IMR-90 (cell line): Measurements from ENCODE around the gene MMP20. TPM values are rescaled to one million over a fixed set of nuclear protein-coding genes. Genes with fewer than 3 reads are reported as not detected.

ENCODE experiments used
- ATAC-seq: fragments of 200-7000 bp; cut with Tn5 transposase; 2 replicates; pipeline ENCODE4 v1.9.1; 2020; ENCODE audit warnings: low read depth, mild to moderate bottlenecking, moderate library complexity
- BruUV-seq: library from RNA; stranded (reverse); fragments of 400-500 nt; replicated peaks from 2 replicates; lab custom pipeline; 2021; lab: Mats Ljungman, UMichigan
- CTCF ChIA-PET: fragments of 300-600 bp; formaldehyde crosslinking; extraction: SDS; loops from one replicate; lab custom pipeline; 2021; ENCODE audit warnings: antibody characterized with exemption; lab: Yijun Ruan, JAX
- POLR2A ChIA-PET: fragments of 300-600 bp; sonication (Branson Sonifier 250); formaldehyde crosslinking; loops from one replicate; lab custom pipeline; 2022; ENCODE audit warnings: antibody characterized with exemption; ENCODE audit not compliant: unreplicated experiment; lab: Charles Lee
- DNase-seq: peaks from one replicate; pipeline ENCODE4 v3.0.0; 2013
- H2AFZ ChIP-seq: replicated peaks from 2 replicates; pipeline ENCODE3; 2013; ENCODE audit warnings: low read length, mild to moderate bottlenecking; ENCODE audit not compliant: poor library complexity
- H2AK5ac ChIP-seq: 2 replicates; pipeline ENCODE4 v1.6.1; 2013; ENCODE audit warnings: low read depth, low read length, inconsistent platforms
- H2AK9ac ChIP-seq: replicated peaks from 2 replicates; pipeline ENCODE3; 2013; ENCODE audit warnings: mild to moderate bottlenecking, low read depth, low read length, moderate library complexity; ENCODE audit not compliant: poor library complexity
- H2BK120ac ChIP-seq: 2 replicates; pipeline ENCODE4 v1.6.1; 2013; ENCODE audit warnings: low read depth, low read length, inconsistent platforms
- H2BK15ac ChIP-seq: 3 replicates; pipeline ENCODE4 v1.6.1; 2013; ENCODE audit warnings: low read depth, low read length, inconsistent platforms
- H2BK20ac ChIP-seq: 2 replicates; pipeline ENCODE4 v1.6.1; 2013; ENCODE audit warnings: low read depth, mild to moderate bottlenecking, inconsistent platforms, low read length, moderate library complexity
- H2BK5ac ChIP-seq: 2 replicates; pipeline ENCODE4 v1.6.1; 2013; ENCODE audit warnings: mild to moderate bottlenecking, low read depth, low read length, inconsistent platforms; ENCODE audit not compliant: poor library complexity, severe bottlenecking
- H3K14ac ChIP-seq: replicated peaks from 2 replicates; pipeline ENCODE4 v1.6.1; 2013; ENCODE audit warnings: low read depth, low read length, inconsistent platforms
- H3K18ac ChIP-seq: 2 replicates; pipeline ENCODE4 v1.6.1; 2013; ENCODE audit warnings: low read depth, low read length, control low read depth
- H3K23ac ChIP-seq: 2 replicates; pipeline ENCODE4 v1.6.1; 2013; ENCODE audit warnings: low read depth, low read length, inconsistent platforms
- H3K27ac ChIP-seq: 2 replicates; pipeline ENCODE4 v1.5.1; 2013; ENCODE audit warnings: mild to moderate bottlenecking, control low read depth, low read length; ENCODE audit not compliant: insufficient read depth
- H3K27me3 ChIP-seq: 2 replicates; pipeline ENCODE4 v1.6.1; 2013; ENCODE audit warnings: low read length; ENCODE audit not compliant: control insufficient read depth, insufficient read depth
- H3K36me3 ChIP-seq: 2 replicates; pipeline ENCODE4 v1.6.1; 2013; ENCODE audit warnings: low read length, mixed read lengths; ENCODE audit not compliant: control insufficient read depth, insufficient read depth
- H3K4ac ChIP-seq: 2 replicates; pipeline ENCODE4 v1.6.1; 2013; ENCODE audit warnings: low read depth, low read length, inconsistent platforms
- H3K4me1 ChIP-seq: 2 replicates; pipeline ENCODE4 v1.6.1; 2013; ENCODE audit warnings: low read length, mixed read lengths; ENCODE audit not compliant: control insufficient read depth, insufficient read depth
- H3K4me2 ChIP-seq: 2 replicates; pipeline ENCODE4 v1.6.1; 2013; ENCODE audit warnings: low read depth, mild to moderate bottlenecking, control low read depth, low read length, moderate library complexity
- H3K4me3 ChIP-seq: 2 replicates; pipeline ENCODE4 v1.5.1; 2013; ENCODE audit warnings: low read depth, mild to moderate bottlenecking, control low read depth, low read length, moderate library complexity; ENCODE audit not compliant: insufficient read depth
- H3K56ac ChIP-seq: 2 replicates; pipeline ENCODE4 v1.6.1; 2013; ENCODE audit warnings: low read length, inconsistent platforms; ENCODE audit not compliant: insufficient read depth; ENCODE audit errors: extremely low read depth
- H3K79me1 ChIP-seq, 2 experiments: 2 replicates each; pipeline ENCODE4 v1.6.1; 2013; ENCODE audit warnings: low read length in 2 of 2, inconsistent platforms in 1 of 2, low read depth in 1 of 2
- H3K9ac ChIP-seq: 2 replicates; pipeline ENCODE4 v1.6.1; 2013; ENCODE audit warnings: low read depth, low read length, control low read depth
- H3K9me1 ChIP-seq: 2 replicates; pipeline ENCODE4 v1.6.1; 2013; ENCODE audit warnings: low read length, inconsistent platforms; ENCODE audit not compliant: insufficient read depth
- H3K9me3 ChIP-seq: 2 replicates; pipeline ENCODE4 v1.6.1; 2013; ENCODE audit warnings: low read length; ENCODE audit not compliant: control insufficient read depth, insufficient read depth
- H4K20me1 ChIP-seq: 2 replicates; pipeline ENCODE4 v1.6.1; 2013; ENCODE audit warnings: low read length, inconsistent platforms; ENCODE audit not compliant: insufficient read depth
- H4K5ac ChIP-seq: 2 replicates; pipeline ENCODE4 v1.6.1; 2013; ENCODE audit warnings: mild to moderate bottlenecking, low read depth, low read length, control low read depth
- H4K8ac ChIP-seq, 2 experiments: 2 replicates each; pipeline ENCODE4 v1.6.1; 2013; ENCODE audit warnings: low read depth in 2 of 2, low read length in 2 of 2, control low read depth in 1 of 2, inconsistent platforms in 1 of 2
- H4K91ac ChIP-seq: 2 replicates; pipeline ENCODE4 v1.6.1; 2013; ENCODE audit warnings: low read depth, low read length, inconsistent platforms; ENCODE audit not compliant: insufficient read depth
- BHLHE40 ChIP-seq: fragments of 150-350 bp; IDR thresholded peaks from 2 replicates; pipeline ENCODE4 v1.6.1; 2016; ENCODE audit warnings: mild to moderate bottlenecking, low read depth, low read length
- CEBPB ChIP-seq: IDR thresholded peaks from 2 replicates; pipeline ENCODE4 v1.6.1; 2012; ENCODE audit warnings: low read depth, low read length, improper control_type of control experiment
- CHD1 ChIP-seq: IDR thresholded peaks from 2 replicates; pipeline ENCODE4 v1.6.1; 2012; ENCODE audit warnings: low read depth, low read length, improper control_type of control experiment
- CTCF ChIP-seq: conservative IDR thresholded peaks from 2 replicates; pipeline ENCODE4 v1.5.1; 2012; ENCODE audit warnings: mild to moderate bottlenecking, low read depth, low read length, improper control_type of control experiment
- ELK1 ChIP-seq: fragments of 150-350 bp; IDR thresholded peaks from 2 replicates; pipeline ENCODE4 v1.6.1; 2016; ENCODE audit warnings: low read depth, mild to moderate bottlenecking, low read length, moderate library complexity, borderline replicate concordance
- FOS ChIP-seq: fragments of 150-350 bp; IDR thresholded peaks from 2 replicates; pipeline ENCODE4 v1.6.1; 2016; ENCODE audit warnings: low read depth, low read length
- MAFK ChIP-seq: IDR thresholded peaks from 2 replicates; pipeline ENCODE4 v1.6.1; 2012; ENCODE audit warnings: low read depth, low read length, improper control_type of control experiment
- MAZ ChIP-seq: IDR thresholded peaks from 2 replicates; pipeline ENCODE4 v1.6.1; 2012; ENCODE audit warnings: low read depth, mild to moderate bottlenecking, low read length, improper control_type of control experiment, moderate library complexity, borderline replicate concordance
- MXI1 ChIP-seq: IDR thresholded peaks from 2 replicates; pipeline ENCODE4 v1.6.1; 2012; ENCODE audit warnings: low read depth, mild to moderate bottlenecking, low read length, moderate library complexity, borderline replicate concordance
- NFE2L2 ChIP-seq: fragments of 150-350 bp; IDR thresholded peaks from 2 replicates; pipeline ENCODE4 v1.6.1; 2016; ENCODE audit warnings: low read depth, mild to moderate bottlenecking, low read length
- POLR2A ChIP-seq: IDR thresholded peaks from 2 replicates; pipeline ENCODE4 v1.6.1; 2012; ENCODE audit warnings: mild to moderate bottlenecking, low read depth, low read length
- RAD21 ChIP-seq: IDR thresholded peaks from 2 replicates; pipeline ENCODE4 v1.6.1; 2012; ENCODE audit warnings: low read length, improper control_type of control experiment
- RCOR1 ChIP-seq: IDR thresholded peaks from 2 replicates; pipeline ENCODE4 v1.6.1; 2012; ENCODE audit warnings: mild to moderate bottlenecking, low read length, improper control_type of control experiment; ENCODE audit not compliant: insufficient replicate concordance
- RFX5 ChIP-seq: IDR thresholded peaks from 2 replicates; pipeline ENCODE4 v1.8.0; 2012; ENCODE audit warnings: low read depth, mild to moderate bottlenecking, low read length, moderate library complexity
- SMC3 ChIP-seq: fragments of 150-350 bp; IDR thresholded peaks from 2 replicates; pipeline ENCODE4 v1.6.1; 2016; ENCODE audit warnings: low read depth, mild to moderate bottlenecking, antibody characterized with exemption, low read length, moderate library complexity
- WGBS, 2 experiments: methylation state at CpG; one replicate each; pipeline versions ENCODE4 v1.1.5 to v1.1.7; 2013; ENCODE audit warnings: missing lambda C conversion rate in 2 of 2; ENCODE audit not compliant: insufficient read length in 1 of 2; ENCODE audit errors: extremely low coverage in 2 of 2; 5-methylcytosine and 5-hydroxymethylcytosine counted together
- dilution Hi-C: fragments of 300-500 bp; cut with HindIII; formaldehyde crosslinking; loops from one replicate; pipeline ENCODE4 v1.14.3; 2018; ENCODE audit warnings: low sequenced_read_pairs; ENCODE audit not compliant: unreplicated experiment
- in situ Hi-C: fragments of 300-500 bp; cut with MboI; formaldehyde crosslinking; loops from 3 replicates; pipeline ENCODE4 v1.14.3; 2019; ENCODE audit warnings: low sequenced_read_pairs, inconsistent platforms, mixed read lengths
- intact Hi-C: fragments of 100-400 bp; cut with micrococcal nuclease; formaldehyde crosslinking; loops from 2 replicates; pipeline ENCODE4 v1.10.0; 2022
- polyA plus RNA-seq, 3 experiments: library from polyadenylated mRNA; depleted of rRNA; stranded (reverse); fragments of >200 nt; gene quantifications; 2 replicates each; pipeline ENCODE4 v1.2.3, GENCODE V29; 2012; ENCODE audit warnings: low replicate concordance in 1 of 3
- total RNA-seq: library from RNA; depleted of rRNA; stranded (reverse); fragments of >200 nt; gene quantifications from 2 replicates; pipeline ENCODE4 v1.2.3, GENCODE V29; 2012
- TF ChIP-seq, protein P1 (sequence below): fragments of 150-350 bp; IDR thresholded peaks from 2 replicates; pipeline ENCODE4 v1.6.1; 2017; ENCODE audit warnings: mild to moderate bottlenecking, antibody characterized with exemption, low read length, low read depth

The MMP20 gene
- total and polyA plus RNA-seq, 2 of the 4 experiments (the other 2 are of a cell fraction) = not detected

GRCh38 chr11:102527684-102528083 is 97.4 kb downstream of the MMP20 start:
- no peak overlapping the region for H2BK5ac ChIP-seq
- no peak overlapping the region for H3K18ac ChIP-seq
- no peak overlapping the region for H2BK20ac ChIP-seq
- no peak overlapping the region for H3K27ac ChIP-seq
- no peak overlapping the region for H3K23ac ChIP-seq
- no peak overlapping the region for H3K9ac ChIP-seq
- dilution Hi-C loops (no loop called here), intact Hi-C loops (no loop called here), in situ Hi-C loops (no loop called here)
- H3K14ac ChIP-seq = no peak overlapping the region
- no peak overlapping the region for H2AK5ac ChIP-seq
- H4K8ac ChIP-seq = no peak overlapping the region
- no peaks in the 10 kb centered on the region for H3K36me3 ChIP-seq
- BruUV-seq = no TSS peak
- no peaks in the 10 kb centered on the region; the same call in 1 of the 2 replicates for H3K27me3 ChIP-seq
- H2BK120ac ChIP-seq = no peak overlapping the region
- H3K4me2 ChIP-seq = no peak overlapping the region
- no peak overlapping the region for H3K4ac ChIP-seq
- H3K4me1 ChIP-seq = no peaks in the 10 kb centered on the region
- ChIA-PET POLR2A (no interaction called here), CTCF (no interaction called here)
- H3K56ac ChIP-seq = no peak overlapping the region
- no peaks in the 10 kb centered on the region for H3K79me1 ChIP-seq
- no peak overlapping the region for H2BK15ac ChIP-seq
- no peak overlapping the region for H2AK9ac ChIP-seq
- H3K4me3 ChIP-seq = no peak overlapping the region
- H4K91ac ChIP-seq = no peak overlapping the region
- ATAC-seq (no peak), DNase-seq (no peak)
- H2AFZ ChIP-seq = no peak overlapping the region
- TF ChIP-seq MAZ (no peak), RCOR1 (no peak), SMC3 (no peak), MXI1 (no peak), ELK1 (no peak), NFE2L2 (no peak), POLR2A (no peak), BHLHE40 (no peak), RFX5 (no peak), FOS (no peak), CHD1 (no peak), RAD21 (no peak), CEBPB (no peak), CTCF (no peak), MAFK (no peak)
- TF ChIP-seq, protein P1, sequence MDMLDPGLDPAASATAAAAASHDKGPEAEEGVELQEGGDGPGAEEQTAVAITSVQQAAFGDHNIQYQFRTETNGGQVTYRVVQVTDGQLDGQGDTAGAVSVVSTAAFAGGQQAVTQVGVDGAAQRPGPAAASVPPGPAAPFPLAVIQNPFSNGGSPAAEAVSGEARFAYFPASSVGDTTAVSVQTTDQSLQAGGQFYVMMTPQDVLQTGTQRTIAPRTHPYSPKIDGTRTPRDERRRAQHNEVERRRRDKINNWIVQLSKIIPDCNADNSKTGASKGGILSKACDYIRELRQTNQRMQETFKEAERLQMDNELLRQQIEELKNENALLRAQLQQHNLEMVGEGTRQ = no peak
- H3K9me3 ChIP-seq = no peaks in the 10 kb centered on the region
- H4K20me1 ChIP-seq = no peaks in the 10 kb centered on the region
- H3K9me1 ChIP-seq = no peaks in the 10 kb centered on the region
- no CpG with 5 or more reads among the region's 2 CpGs for WGBS, 2 experiments
- no peak overlapping the region for H4K5ac ChIP-seq
